Keratinocyte (primary cell): ENCODE measurements around the gene CFAP100.

Experiments used
- CTCF ChIP-seq, 3 experiments: IDR thresholded peaks in 1 of 3; conservative IDR thresholded peaks in 1 of 3; optimal IDR thresholded peaks in 1 of 3; 2 replicates in 2 of 3; 3 replicates in 1 of 3; pipeline versions ENCODE3 to v1.5.1; 2011; ENCODE audit warnings: low read length in 3 of 3, mild to moderate bottlenecking in 3 of 3, moderate library complexity in 2 of 3, control low read depth in 1 of 3, inconsistent platforms in 1 of 3; ENCODE audit not compliant: insufficient read depth in 2 of 3; ENCODE audit errors: extremely low read depth in 1 of 3
- EZH2 ChIP-seq: IDR thresholded peaks from one replicate; pipeline ENCODE4 v1.6.1; 2012; ENCODE audit warnings: inconsistent platforms, mild to moderate bottlenecking, low read length, moderate library complexity

GRCh38 chr3:126412841-126413692 is 18.4 kb downstream of the CFAP100 start:
- TF ChIP-seq EZH2 (no peak), CTCF (optimal IDR thresholded peaks at IDR 0.05 in 1 of 3, IDR thresholded peaks at IDR 0.05 in 1 of 3, conservative IDR thresholded peaks at IDR 0.05 in 1 of 3; ENCODE audit: extremely low read depth in 1 of 3, insufficient read depth in 2 of 3, low read length in 3 of 3) (no peak)
